Testis (tissue), 3 donors: ENCODE data around the gene PHYKPL. TPM values are rescaled to one million over a fixed set of nuclear protein-coding genes. Genes with fewer than 3 reads are reported as not detected.

ENCODE experiments used
- DNase-seq: peaks from one replicate; pipeline ENCODE4 v3.0.0-alpha.2; 2019
- H3K27ac ChIP-seq, 2 donors: fragments of 200-600 bp; sonication (generic); one replicate each; pipeline ENCODE4 v1.5.1; 2019
- H3K27me3 ChIP-seq: fragments of 200-600 bp; sonication (generic); one replicate; pipeline ENCODE4 v1.5.1; 2019
- H3K36me3 ChIP-seq: fragments of 200-600 bp; sonication (generic); one replicate; pipeline ENCODE4 v1.5.1; 2017; ENCODE audit warnings: low read depth; ENCODE audit errors: missing control alignments
- H3K4me1 ChIP-seq: fragments of 200-600 bp; sonication (generic); one replicate; pipeline ENCODE4 v1.5.1; 2019
- H3K4me3 ChIP-seq, 2 donors: fragments of 200-600 bp; sonication (generic); one replicate each; pipeline ENCODE4 v1.5.1; 2017 to 2019
- H3K9me3 ChIP-seq: fragments of 200-600 bp; sonication (generic); one replicate; pipeline ENCODE4 v1.5.1; 2017
- POLR2A ChIP-seq: fragments of 450-650 bp; IDR thresholded peaks from one replicate; pipeline ENCODE4 v1.6.1; 2017; ENCODE audit warnings: antibody characterized with exemption, mild to moderate bottlenecking, moderate library complexity
- WGBS, 2 donors: methylation state at CpG; one replicate each; pipeline ENCODE4 v1.1.5; 2018; 5-methylcytosine and 5-hydroxymethylcytosine counted together
- intact Hi-C: fragments of 100-400 bp; cut with DNase I; formaldehyde crosslinking; loops from one replicate; pipeline ENCODE4 v1.15.1; 2023; ENCODE audit warnings: low total_unique reads
- polyA plus RNA-seq: library from polyadenylated mRNA; stranded (reverse); fragments of 350-450 nt; fragmentation: Illumina TruSeq; extraction: RNeasy Lipid Tissue Mini Kit (QIAGEN cat#74804); gene quantifications from one replicate; pipeline ENCODE4 v1.2.3, GENCODE V29; 2014; ENCODE audit warnings: low read depth, low replicate concordance; ENCODE audit not compliant: insufficient read depth
- total RNA-seq, 2 donors: library from RNA; depleted of rRNA; stranded (reverse); fragments of >200 nt; gene quantifications; one replicate each; pipeline ENCODE4 v1.2.3, GENCODE V29; 2016
- TF ChIP-seq, protein P1 (sequence below), 3 experiments: fragments of 450-650 bp in 2 of 3; fragments of 200-600 bp in 1 of 3; sonication (generic) in 1 of 3; IDR thresholded peaks; one replicate each; pipeline ENCODE4 v1.5.1; 2016 to 2019; ENCODE audit warnings: antibody characterized with exemption in 3 of 3, mild to moderate bottlenecking in 2 of 3, moderate library complexity in 1 of 3

Gene PHYKPL
- total and polyA plus RNA-seq, 3 donors from 2014 or later: 81.7 to 122 (median 121) TPM

DNA sequence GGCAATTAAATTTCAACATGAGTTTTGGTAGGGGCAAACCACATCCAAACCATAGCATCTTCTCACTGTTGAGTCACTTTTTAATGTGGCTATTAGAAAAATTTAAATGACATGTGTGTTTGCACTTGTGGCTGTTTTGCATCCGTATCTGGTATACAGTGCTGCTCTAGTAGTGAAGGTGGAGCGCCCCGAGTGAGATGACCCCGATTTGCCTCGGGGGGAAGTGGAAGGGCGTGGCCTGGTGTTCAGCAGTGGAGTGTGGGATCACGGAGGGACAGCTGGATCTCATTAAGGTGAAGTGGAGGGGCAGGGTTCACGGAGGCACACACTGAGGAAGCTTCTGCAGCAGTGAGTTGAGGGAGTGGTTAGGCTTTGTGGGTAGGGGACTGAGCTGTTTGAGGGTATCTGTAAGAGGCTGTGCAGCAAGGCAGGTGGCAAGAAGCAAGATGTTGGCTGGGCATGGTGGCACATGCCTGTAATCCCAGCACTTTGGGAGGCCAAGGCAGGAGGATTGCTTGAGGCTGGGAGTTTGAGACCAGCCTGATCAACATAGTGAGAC, 39.3 kb downstream of the PHYKPL start:
- no peak for TF ChIP-seq POLR2A
- TF ChIP-seq, protein P1, sequence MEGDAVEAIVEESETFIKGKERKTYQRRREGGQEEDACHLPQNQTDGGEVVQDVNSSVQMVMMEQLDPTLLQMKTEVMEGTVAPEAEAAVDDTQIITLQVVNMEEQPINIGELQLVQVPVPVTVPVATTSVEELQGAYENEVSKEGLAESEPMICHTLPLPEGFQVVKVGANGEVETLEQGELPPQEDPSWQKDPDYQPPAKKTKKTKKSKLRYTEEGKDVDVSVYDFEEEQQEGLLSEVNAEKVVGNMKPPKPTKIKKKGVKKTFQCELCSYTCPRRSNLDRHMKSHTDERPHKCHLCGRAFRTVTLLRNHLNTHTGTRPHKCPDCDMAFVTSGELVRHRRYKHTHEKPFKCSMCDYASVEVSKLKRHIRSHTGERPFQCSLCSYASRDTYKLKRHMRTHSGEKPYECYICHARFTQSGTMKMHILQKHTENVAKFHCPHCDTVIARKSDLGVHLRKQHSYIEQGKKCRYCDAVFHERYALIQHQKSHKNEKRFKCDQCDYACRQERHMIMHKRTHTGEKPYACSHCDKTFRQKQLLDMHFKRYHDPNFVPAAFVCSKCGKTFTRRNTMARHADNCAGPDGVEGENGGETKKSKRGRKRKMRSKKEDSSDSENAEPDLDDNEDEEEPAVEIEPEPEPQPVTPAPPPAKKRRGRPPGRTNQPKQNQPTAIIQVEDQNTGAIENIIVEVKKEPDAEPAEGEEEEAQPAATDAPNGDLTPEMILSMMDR (IDR thresholded peaks at IDR 0.05): no peak
- 77 to 84% methylated on average over 8 of the region's 8 CpGs for WGBS, 2 donors
- no peak overlapping the region for H3K27ac ChIP-seq
- DNase-seq: no peak
- no peaks in the 10 kb centered on the region for H3K4me1 ChIP-seq
- no peaks in the 10 kb centered on the region for H3K36me3 ChIP-seq
- H3K27me3 ChIP-seq: no peaks in the 10 kb centered on the region
- intact Hi-C loops: no loop called here
- no peak overlapping the region for H3K4me3 ChIP-seq
- no peaks in the 10 kb centered on the region for H3K9me3 ChIP-seq

DNA sequence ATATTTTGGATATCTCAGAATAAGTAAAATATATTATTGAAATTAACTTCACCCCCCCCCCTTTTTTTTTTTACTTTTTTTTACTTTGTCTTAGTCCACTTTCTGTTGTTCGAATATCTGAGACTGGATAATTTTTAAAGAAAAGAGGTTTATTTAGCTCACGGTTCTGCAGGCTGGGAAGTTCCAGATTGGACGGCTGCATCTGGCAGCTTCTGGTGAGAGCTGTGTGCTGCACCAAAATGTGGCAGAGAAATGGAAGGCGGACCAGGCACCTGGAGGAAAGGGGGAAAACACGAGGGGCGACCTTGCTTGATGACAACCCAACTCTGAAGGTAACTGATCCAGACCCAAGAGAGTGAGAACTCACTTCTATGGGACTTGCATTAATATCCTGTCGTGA, 39.8 kb downstream of the PHYKPL start:
- no peak for DNase-seq
- Histone ChIP-seq H3K4me3 (no peak overlapping the region), H3K27me3 (no peaks in the 10 kb centered on the region), H3K4me1 (no peaks in the 10 kb centered on the region), H3K27ac (no peak overlapping the region), H3K9me3 (no peaks in the 10 kb centered on the region), H3K36me3 (no peaks in the 10 kb centered on the region)
- TF ChIP-seq, protein P1 (IDR thresholded peaks at IDR 0.05): no peak
- TF ChIP-seq POLR2A: no peak
- intact Hi-C loops: no loop called here
- 90 to 91% methylated on average over 7 of the region's 7 CpGs for WGBS, 2 donors

DNA sequence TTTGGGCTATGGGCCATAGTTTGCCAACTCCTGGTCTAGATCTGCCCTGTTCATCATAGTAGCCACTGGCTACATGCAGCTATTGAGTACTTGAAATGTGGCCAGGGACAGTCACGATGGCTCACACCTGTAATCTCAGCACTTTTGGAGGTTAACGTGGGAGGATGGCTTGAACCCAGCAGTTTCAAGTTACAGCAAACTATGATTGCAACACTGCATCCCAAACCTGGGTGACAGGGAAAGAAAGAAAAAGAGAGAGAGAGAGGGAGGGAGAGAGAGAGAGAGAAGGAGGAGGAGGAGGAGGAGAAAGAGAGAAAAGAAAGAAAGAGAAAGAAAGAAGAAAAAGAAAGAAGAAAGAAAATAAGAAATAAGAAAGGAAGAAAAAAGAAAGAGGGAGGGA, 40.4 kb downstream of the PHYKPL start:
- 39 to 52% methylated on average over 2 of the region's 2 CpGs for WGBS, 2 donors
- no peak for DNase-seq
- Histone ChIP-seq H3K4me1 (no peaks in the 10 kb centered on the region), H3K27me3 (no peaks in the 10 kb centered on the region), H3K9me3 (no peaks in the 10 kb centered on the region), H3K27ac (no peak overlapping the region), H3K4me3 (no peak overlapping the region), H3K36me3 (no peaks in the 10 kb centered on the region)
- TF ChIP-seq, protein P1 (IDR thresholded peaks at IDR 0.05): no peak
- TF ChIP-seq POLR2A: no peak
- intact Hi-C loops: no loop called here

DNA sequence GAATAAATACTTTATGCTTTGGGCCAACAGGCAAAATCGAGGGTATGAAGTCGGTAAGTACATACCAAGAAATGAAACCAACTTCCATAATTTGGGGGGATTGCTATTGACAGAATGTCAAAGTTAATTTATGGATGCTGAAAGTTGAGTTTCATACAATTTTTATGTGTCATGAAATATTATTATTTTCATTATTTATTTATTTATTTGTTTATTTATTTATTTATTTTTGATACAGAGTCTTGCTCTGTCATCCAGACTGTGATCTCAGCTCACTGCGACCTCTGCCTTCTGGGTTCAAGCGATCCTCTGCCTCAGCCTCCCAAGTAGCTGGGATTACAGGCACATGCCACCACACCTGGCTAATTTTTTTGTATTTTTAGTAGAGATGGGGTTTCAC, 40.9 kb downstream of the PHYKPL start:
- Histone ChIP-seq H3K4me3 (no peak overlapping the region), H3K4me1 (no peaks in the 10 kb centered on the region), H3K9me3 (no peaks in the 10 kb centered on the region), H3K27ac (no peak overlapping the region), H3K36me3 (no peaks in the 10 kb centered on the region), H3K27me3 (no peaks in the 10 kb centered on the region)
- intact Hi-C loops: no loop called here
- no peak for DNase-seq
- no peak for TF ChIP-seq POLR2A
- TF ChIP-seq, protein P1 (IDR thresholded peaks at IDR 0.05): no peak
- WGBS, 2 donors: 80 to 83% methylated on average over 4 of the region's 4 CpGs

DNA sequence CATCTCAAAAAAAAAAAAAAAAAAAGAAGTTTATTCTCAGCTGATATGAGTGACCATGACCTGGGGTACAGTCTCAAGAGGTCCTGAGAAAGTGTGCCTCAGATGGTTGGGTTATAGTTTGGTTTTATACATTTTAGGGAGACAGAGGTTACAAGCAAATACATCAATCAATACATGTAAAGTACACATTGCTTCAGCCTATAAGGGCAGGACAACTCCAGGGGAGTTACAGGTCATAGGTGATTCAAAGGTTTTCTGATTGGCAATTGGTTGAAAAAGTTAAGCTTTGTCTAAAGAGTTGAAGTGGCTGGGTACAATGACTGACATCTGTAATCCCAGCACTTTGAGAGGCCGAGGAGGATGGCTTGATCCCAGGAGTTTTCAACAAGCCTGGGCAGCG, 43.2 kb downstream of the PHYKPL start:
- 47 to 52% methylated on average over 2 of the region's 2 CpGs for WGBS, 2 donors
- TF ChIP-seq, protein P1 (IDR thresholded peaks at IDR 0.05): no peak
- TF ChIP-seq POLR2A: no peak
- Histone ChIP-seq H3K36me3 (no peaks in the 10 kb centered on the region), H3K9me3 (no peaks in the 10 kb centered on the region), H3K4me3 (no peak overlapping the region), H3K27ac (no peak overlapping the region), H3K27me3 (no peaks in the 10 kb centered on the region), H3K4me1 (no peaks in the 10 kb centered on the region)
- intact Hi-C loops: no loop called here
- no peak for DNase-seq
